ENCODE results near the gene FLT1.

The FLT1 gene

DNA sequence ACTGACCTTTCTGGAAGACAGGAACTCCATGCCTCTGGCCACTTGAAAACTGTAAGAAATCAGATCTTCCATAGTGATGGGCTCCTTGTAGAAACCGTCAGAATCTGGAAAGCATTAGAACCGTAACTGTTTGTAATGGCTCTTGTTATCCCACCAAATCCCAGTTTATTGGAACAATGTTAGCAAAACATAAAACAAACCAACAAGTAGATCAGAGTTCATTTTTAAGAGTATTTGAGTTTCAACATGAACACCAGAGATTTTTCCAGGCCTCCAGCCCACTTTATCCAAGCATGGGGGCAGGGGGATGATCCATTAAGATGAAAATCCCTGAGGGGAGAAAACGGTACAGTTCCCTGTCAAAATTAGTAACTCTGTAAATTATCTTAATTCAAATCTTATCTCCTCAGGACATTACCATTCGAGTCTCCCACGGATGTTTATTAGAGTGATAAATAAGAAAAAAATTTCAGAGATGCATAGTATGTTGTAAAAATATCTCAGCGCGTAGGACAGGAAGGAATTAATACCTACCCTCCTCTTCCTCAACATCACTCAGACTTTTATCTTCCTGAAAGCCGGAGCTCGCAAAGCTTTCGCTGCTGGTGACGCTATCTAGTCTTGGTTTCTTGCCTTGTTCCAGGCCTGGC, 172.5 kb downstream of the FLT1 start:
- H4K20me1 ChIP-seq (ENCODE audit: insufficient read depth, low read length): no peaks in the 10 kb centered on the region
- H3F3A ChIP-seq (ENCODE audit: insufficient read depth, low read length): no peaks in the 10 kb centered on the region
- no peak overlapping the region for H3K27ac ChIP-seq (ENCODE audit: low read depth, low read length, poor library complexity, severe bottlenecking)
- H3K36me3 ChIP-seq (ENCODE audit: insufficient read depth, low read length): no peaks in the 10 kb centered on the region
- no peaks in the 10 kb centered on the region for H3K4me1 ChIP-seq (ENCODE audit: insufficient read depth, low read length, severe bottlenecking)
- H3K4me2 ChIP-seq (ENCODE audit: low read length): no peak overlapping the region
- no peak overlapping the region for H2AFZ ChIP-seq (ENCODE audit: low read length)
- no peak overlapping the region for H3K4me3 ChIP-seq (ENCODE audit: low read depth, low read length, poor library complexity, severe bottlenecking)
- H3K27me3 ChIP-seq (ENCODE audit: insufficient read depth, low read length): no peaks in the 10 kb centered on the region
- no peaks in the 10 kb centered on the region for H3K9me2 ChIP-seq (ENCODE audit: low read depth, low read length)
- H3K79me2 ChIP-seq (ENCODE audit: insufficient read depth, low read length): no peaks in the 10 kb centered on the region
- no peaks in the 10 kb centered on the region for H3K9me3 ChIP-seq (ENCODE audit: low read length)
- H3K9ac ChIP-seq (ENCODE audit: low read length): no peak overlapping the region
- TF ChIP-seq EZH2 (IDR thresholded peaks at IDR 0.05; ENCODE audit: borderline replicate concordance, low read length): no peak
- TF ChIP-seq, protein P1, sequence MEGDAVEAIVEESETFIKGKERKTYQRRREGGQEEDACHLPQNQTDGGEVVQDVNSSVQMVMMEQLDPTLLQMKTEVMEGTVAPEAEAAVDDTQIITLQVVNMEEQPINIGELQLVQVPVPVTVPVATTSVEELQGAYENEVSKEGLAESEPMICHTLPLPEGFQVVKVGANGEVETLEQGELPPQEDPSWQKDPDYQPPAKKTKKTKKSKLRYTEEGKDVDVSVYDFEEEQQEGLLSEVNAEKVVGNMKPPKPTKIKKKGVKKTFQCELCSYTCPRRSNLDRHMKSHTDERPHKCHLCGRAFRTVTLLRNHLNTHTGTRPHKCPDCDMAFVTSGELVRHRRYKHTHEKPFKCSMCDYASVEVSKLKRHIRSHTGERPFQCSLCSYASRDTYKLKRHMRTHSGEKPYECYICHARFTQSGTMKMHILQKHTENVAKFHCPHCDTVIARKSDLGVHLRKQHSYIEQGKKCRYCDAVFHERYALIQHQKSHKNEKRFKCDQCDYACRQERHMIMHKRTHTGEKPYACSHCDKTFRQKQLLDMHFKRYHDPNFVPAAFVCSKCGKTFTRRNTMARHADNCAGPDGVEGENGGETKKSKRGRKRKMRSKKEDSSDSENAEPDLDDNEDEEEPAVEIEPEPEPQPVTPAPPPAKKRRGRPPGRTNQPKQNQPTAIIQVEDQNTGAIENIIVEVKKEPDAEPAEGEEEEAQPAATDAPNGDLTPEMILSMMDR (IDR thresholded peaks at IDR 0.05; ENCODE audit: low read length): no peak

DNA sequence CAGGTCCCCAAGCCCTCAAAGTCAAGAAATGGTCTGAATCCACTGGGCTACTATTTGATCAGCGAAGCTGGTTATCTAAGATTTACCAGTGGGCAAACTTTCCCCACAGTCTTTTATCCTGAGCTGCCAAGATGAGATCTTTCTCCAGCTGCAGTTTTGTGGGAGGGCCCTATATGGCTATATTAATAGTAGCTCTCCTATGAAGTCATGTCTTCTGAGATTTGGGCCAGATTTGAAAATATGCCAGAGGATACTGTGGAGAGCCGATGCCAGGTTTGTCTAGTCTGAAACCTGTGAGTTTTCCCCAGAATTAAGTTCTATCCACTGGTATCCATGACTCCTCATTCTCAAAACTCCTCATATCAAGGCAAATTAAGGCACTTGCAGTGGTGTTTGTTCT, 173.2 kb downstream of the FLT1 start:
- H3K4me2 ChIP-seq (ENCODE audit: low read length): no peak overlapping the region
- no peaks in the 10 kb centered on the region for H3K36me3 ChIP-seq (ENCODE audit: insufficient read depth, low read length)
- no peaks in the 10 kb centered on the region for H3K9me2 ChIP-seq (ENCODE audit: low read depth, low read length)
- no peaks in the 10 kb centered on the region for H3K9me3 ChIP-seq (ENCODE audit: low read length)
- no peak overlapping the region for H3K4me3 ChIP-seq (ENCODE audit: low read depth, low read length, poor library complexity, severe bottlenecking)
- no peaks in the 10 kb centered on the region for H3K27me3 ChIP-seq (ENCODE audit: insufficient read depth, low read length)
- TF ChIP-seq, protein P1 (IDR thresholded peaks at IDR 0.05; ENCODE audit: low read length): no peak
- no peak for TF ChIP-seq EZH2 (IDR thresholded peaks at IDR 0.05; ENCODE audit: borderline replicate concordance, low read length)
- no peak overlapping the region for H2AFZ ChIP-seq (ENCODE audit: low read length)
- no peak overlapping the region for H3K27ac ChIP-seq (ENCODE audit: low read depth, low read length, poor library complexity, severe bottlenecking)
- H3K4me1 ChIP-seq (ENCODE audit: insufficient read depth, low read length, severe bottlenecking): no peaks in the 10 kb centered on the region
- no peaks in the 10 kb centered on the region for H4K20me1 ChIP-seq (ENCODE audit: insufficient read depth, low read length)
- no peaks in the 10 kb centered on the region for H3K79me2 ChIP-seq (ENCODE audit: insufficient read depth, low read length)
- no peak overlapping the region for H3K9ac ChIP-seq (ENCODE audit: low read length)
- H3F3A ChIP-seq (ENCODE audit: insufficient read depth, low read length): no peaks in the 10 kb centered on the region

DNA sequence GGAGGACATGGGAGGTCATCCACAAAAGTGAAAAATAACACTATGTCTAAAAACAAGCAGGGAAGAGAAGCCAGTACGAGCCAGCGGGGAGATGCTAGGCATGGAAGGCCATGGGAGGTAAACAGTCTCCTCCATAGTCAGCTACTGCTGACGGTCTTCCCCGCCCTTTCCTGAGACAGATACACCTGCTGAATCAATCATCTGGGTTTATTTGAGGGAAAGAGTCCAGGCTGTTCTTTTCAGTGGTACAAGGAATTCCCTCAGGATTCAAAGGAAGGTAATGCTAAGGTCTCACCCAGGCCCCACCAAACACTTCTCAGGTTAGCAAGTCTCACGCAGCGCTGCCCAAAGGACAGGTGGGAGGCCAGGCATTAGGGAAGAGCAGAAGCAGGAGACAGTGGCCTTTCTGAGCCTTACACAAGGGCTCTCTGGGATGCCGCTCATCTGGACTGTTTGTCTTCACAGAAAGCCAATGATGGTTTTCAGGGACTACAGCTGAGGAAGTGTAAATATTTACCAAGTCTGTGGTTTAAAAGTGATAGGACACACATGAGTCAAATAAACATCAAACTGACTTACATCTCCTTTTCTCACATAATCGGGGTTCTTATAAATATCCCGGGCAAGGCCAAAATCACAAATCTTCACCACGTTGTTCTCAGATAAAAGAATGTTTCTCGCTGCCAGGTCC, 173.9 kb downstream of the FLT1 start:
- Histone ChIP-seq H3K4me2 (ENCODE audit: low read length) (no peak overlapping the region), H3K4me3 (ENCODE audit: low read depth, low read length, poor library complexity, severe bottlenecking) (no peak overlapping the region), H3F3A (ENCODE audit: insufficient read depth, low read length) (no peaks in the 10 kb centered on the region), H3K9me2 (ENCODE audit: low read depth, low read length) (no peaks in the 10 kb centered on the region), H3K4me1 (ENCODE audit: insufficient read depth, low read length, severe bottlenecking) (no peaks in the 10 kb centered on the region), H4K20me1 (ENCODE audit: insufficient read depth, low read length) (no peaks in the 10 kb centered on the region), H3K9ac (ENCODE audit: low read length) (no peak overlapping the region), H3K27me3 (ENCODE audit: insufficient read depth, low read length) (no peaks in the 10 kb centered on the region), H3K27ac (ENCODE audit: low read depth, low read length, poor library complexity, severe bottlenecking) (no peak overlapping the region), H3K36me3 (ENCODE audit: insufficient read depth, low read length) (no peaks in the 10 kb centered on the region), H2AFZ (ENCODE audit: low read length) (no peak overlapping the region), H3K9me3 (ENCODE audit: low read length) (no peaks in the 10 kb centered on the region), H3K79me2 (ENCODE audit: insufficient read depth, low read length) (no peaks in the 10 kb centered on the region)
- no peak for TF ChIP-seq EZH2 (IDR thresholded peaks at IDR 0.05; ENCODE audit: borderline replicate concordance, low read length)
- TF ChIP-seq, protein P1 (IDR thresholded peaks at IDR 0.05; ENCODE audit: low read length): no peak

All from OCI-LY1 (cell line).